Uterus (tissue), 2 donors: ENCODE data around the gene MEMO1.
"Not testable (repeated sequence)": the region's sequence is repeated elsewhere in the genome, so short reads cannot be mapped to it uniquely, and the experiment has no call there.

Source experiments
- CTCF ChIP-seq, 4 experiments: fragments of 200-600 bp in 2 of 4; fragments of 450-650 bp in 2 of 4; sonication (generic) in 2 of 4; IDR thresholded peaks; one replicate each; pipeline ENCODE4 v1.5.1; 2016 to 2019; ENCODE audit warnings: antibody characterized with exemption in 4 of 4, mild to moderate bottlenecking in 2 of 4, moderate library complexity in 1 of 4
- POLR2A ChIP-seq, 2 donors: fragments of 450-650 bp; IDR thresholded peaks; one replicate each; pipeline ENCODE4 v1.6.1; 2016; ENCODE audit warnings: antibody characterized with exemption in 2 of 2, mild to moderate bottlenecking in 1 of 2, moderate library complexity in 1 of 2

- TF ChIP-seq CTCF, POLR2A (IDR thresholded peaks at IDR 0.05): not testable (repeated sequence)
Observed at GRCh38 chr2:31900156-31900555, 110.7 kb downstream of the MEMO1 start.
